H1 (cell line): ENCODE results near the gene SULF2. TPM values are rescaled to one million over a fixed set of nuclear protein-coding genes. Genes with fewer than 3 reads are reported as not detected.

Experiments
- CTCF ChIA-PET: fragments of 300-600 bp; sonication (Branson Sonifier 250); formaldehyde crosslinking; loops from one replicate; lab custom pipeline; 2021; ENCODE audit not compliant: partially characterized antibody; lab: Charles Lee
- POLR2A ChIA-PET: fragments of 300-600 bp; sonication (Branson Sonifier 250); formaldehyde crosslinking; loops from one replicate; lab custom pipeline; 2021; ENCODE audit warnings: inconsistent platforms; ENCODE audit not compliant: partially characterized antibody; lab: Charles Lee
- DNase-seq, 2 experiments: peaks; one replicate each; pipeline versions ENCODE4 v3.0.0 to v3.0.0-alpha.2; 2010 to 2022; ENCODE audit warnings: low spot score in 2 of 2, low read depth in 1 of 2, mixed read lengths in 1 of 2
- FAIRE-seq: peaks from 2 replicates; lab custom pipeline; 2011; peaks lifted over from hg19 to GRCh38; lab: Jason Lieb, UNC
- H2AFZ ChIP-seq: 2 replicates; pipeline ENCODE4 v1.8.1; 2012; ENCODE audit warnings: low read length, inconsistent platforms
- H2AK5ac ChIP-seq: 2 replicates; pipeline ENCODE4 v1.6.1; 2013; ENCODE audit warnings: low read depth, low read length
- H2BK120ac ChIP-seq: replicated peaks from 2 replicates; pipeline ENCODE3; 2013; ENCODE audit warnings: low read depth, low read length, inconsistent platforms
- H2BK12ac ChIP-seq: 2 replicates; pipeline ENCODE4 v1.6.1; 2013; ENCODE audit warnings: low read depth, low read length
- H2BK15ac ChIP-seq: 2 replicates; pipeline ENCODE4 v1.6.1; 2013; ENCODE audit warnings: low read length
- H2BK20ac ChIP-seq: 2 replicates; pipeline ENCODE4 v1.6.1; 2013; ENCODE audit warnings: low read length
- H2BK5ac ChIP-seq: 2 replicates; pipeline ENCODE4 v1.6.1; 2013; ENCODE audit warnings: low read depth, low read length
- H3K14ac ChIP-seq: 2 replicates; pipeline ENCODE4 v1.6.1; 2013; ENCODE audit warnings: inconsistent platforms; ENCODE audit not compliant: insufficient read length
- H3K18ac ChIP-seq: 2 replicates; pipeline ENCODE4 v1.6.1; 2013; ENCODE audit warnings: low read length; ENCODE audit errors: extremely low read depth
- H3K23ac ChIP-seq: 2 replicates; pipeline ENCODE4 v1.6.1; 2013; ENCODE audit warnings: inconsistent platforms; ENCODE audit not compliant: insufficient read length
- H3K23me2 ChIP-seq: 2 replicates; pipeline ENCODE4 v1.6.1; 2013; ENCODE audit warnings: low read depth, low read length
- H3K27ac ChIP-seq: 2 replicates; pipeline ENCODE4 v1.6.1; 2011; ENCODE audit warnings: low read depth, low read length, inconsistent platforms
- H3K27me3 ChIP-seq, 4 experiments: replicated peaks in 1 of 4; 1 replicate in 1 of 4; 2 replicates in 3 of 4; pipeline versions ENCODE4 v1.6.1 to v1.8.1; 2011 to 2013; ENCODE audit warnings: low read length in 3 of 4, mild to moderate bottlenecking in 3 of 4, inconsistent platforms in 2 of 4, mixed read lengths in 2 of 4, moderate library complexity in 1 of 4; ENCODE audit not compliant: control insufficient read depth in 3 of 4, insufficient read depth in 3 of 4; ENCODE audit errors: extremely low read depth in 1 of 4
- H3K36me3 ChIP-seq, 4 experiments: 2 replicates each; pipeline versions ENCODE4 v1.6.1 to v1.8.1; 2011 to 2013; ENCODE audit warnings: mild to moderate bottlenecking in 4 of 4, low read length in 3 of 4, moderate library complexity in 2 of 4, control low read depth in 1 of 4, inconsistent platforms in 1 of 4; ENCODE audit not compliant: insufficient read depth in 4 of 4, control insufficient read depth in 2 of 4
- H3K4ac ChIP-seq: replicated peaks from 2 replicates; pipeline ENCODE3; 2013; ENCODE audit warnings: low read length, low read depth, mixed read lengths, inconsistent platforms; ENCODE audit not compliant: insufficient read length
- H3K4me1 ChIP-seq, 4 experiments: replicated peaks in 1 of 4; 1 replicate in 1 of 4; 2 replicates in 3 of 4; pipeline versions ENCODE4 v1.6.1 to v1.8.1; 2011 to 2013; ENCODE audit warnings: low read length in 3 of 4, inconsistent platforms in 2 of 4, mixed read lengths in 1 of 4; ENCODE audit not compliant: insufficient read depth in 4 of 4, control insufficient read depth in 3 of 4
- H3K4me2 ChIP-seq, 2 experiments: 2 replicates each; pipeline versions ENCODE4 v1.6.1 to v1.8.1; 2011 to 2013; ENCODE audit warnings: low read depth in 2 of 2, low read length in 2 of 2, control low read depth in 1 of 2, inconsistent platforms in 1 of 2, mild to moderate bottlenecking in 1 of 2; ENCODE audit not compliant: insufficient read depth in 1 of 2
- H3K4me3 ChIP-seq, 4 experiments: fragments of 200-600, 300-600 bp in 1 of 4; sonication (generic), shearing (Covaris generic), sonication (Bioruptor Twin) in 1 of 4; 2 replicates each; pipeline versions ENCODE4 v1.5.1 to v1.8.1; 2011 to 2016; ENCODE audit warnings: low read length in 4 of 4, low read depth in 3 of 4, control low read depth in 2 of 4, inconsistent platforms in 2 of 4, mild to moderate bottlenecking in 2 of 4, mixed read lengths in 1 of 4, moderate library complexity in 1 of 4; ENCODE audit not compliant: insufficient read depth in 2 of 4; ENCODE audit errors: extremely low read depth in 1 of 4
- H3K56ac ChIP-seq: replicated peaks from 2 replicates; pipeline ENCODE3; 2013; ENCODE audit warnings: low read depth, mild to moderate bottlenecking, mixed read lengths, low read length, inconsistent platforms; ENCODE audit not compliant: insufficient read length
- H3K79me1 ChIP-seq: 2 replicates; pipeline ENCODE4 v1.6.1; 2013; ENCODE audit warnings: low read depth, low read length, control low read depth
- H3K79me2 ChIP-seq, 2 experiments: 2 replicates each; pipeline versions ENCODE4 v1.6.1 to v1.8.1; 2012 to 2013; ENCODE audit warnings: low read length in 2 of 2, mild to moderate bottlenecking in 2 of 2, inconsistent platforms in 1 of 2; ENCODE audit not compliant: insufficient read depth in 2 of 2, control insufficient read depth in 1 of 2
- H3K9ac ChIP-seq, 4 experiments: replicated peaks in 1 of 4; 1 replicate in 1 of 4; 2 replicates in 3 of 4; pipeline versions ENCODE4 v1.6.1 to v1.8.1; 2011 to 2013; ENCODE audit warnings: low read depth in 3 of 4, low read length in 3 of 4, control low read depth in 2 of 4, mild to moderate bottlenecking in 2 of 4, moderate library complexity in 2 of 4, inconsistent platforms in 1 of 4; ENCODE audit errors: extremely low read depth in 1 of 4
- H3K9me3 ChIP-seq, 2 experiments: 2 replicates each; pipeline versions ENCODE4 v1.6.1 to v1.8.1; 2012 to 2013; ENCODE audit warnings: mild to moderate bottlenecking in 2 of 2, moderate library complexity in 2 of 2, control low read depth in 1 of 2, inconsistent platforms in 1 of 2, low read depth in 1 of 2, low read length in 1 of 2, mixed read lengths in 1 of 2; ENCODE audit not compliant: insufficient read depth in 2 of 2
- H4K20me1 ChIP-seq, 2 experiments: replicated peaks in 1 of 2; 2 replicates each; pipeline versions ENCODE3 to v1.8.1; 2011 to 2013; ENCODE audit warnings: inconsistent platforms in 2 of 2, low read length in 2 of 2, mild to moderate bottlenecking in 1 of 2; ENCODE audit not compliant: insufficient read depth in 2 of 2, control insufficient read depth in 1 of 2
- H4K5ac ChIP-seq: 2 replicates; pipeline ENCODE4 v1.6.1; 2013; ENCODE audit warnings: low read length, low read depth, mixed read lengths, inconsistent platforms; ENCODE audit not compliant: insufficient read length
- H4K8ac ChIP-seq: 2 replicates; pipeline ENCODE4 v1.8.0; 2013; ENCODE audit warnings: mild to moderate bottlenecking, moderate library complexity, low read length, inconsistent platforms; ENCODE audit not compliant: insufficient read depth; ENCODE audit errors: extremely low read depth
- H4K91ac ChIP-seq: replicated peaks from 2 replicates; pipeline ENCODE3; 2013; ENCODE audit warnings: low read length, mixed read lengths, inconsistent platforms; ENCODE audit not compliant: insufficient read length
- ASH2L ChIP-seq: fragments of 200-600, 300-600 bp; sonication (generic); IDR thresholded peaks from one replicate; pipeline ENCODE4 v1.7.1; 2017; ENCODE audit warnings: low read length
- BRCA1 ChIP-seq: IDR thresholded peaks from 2 replicates; pipeline ENCODE4 v1.6.1; 2012; ENCODE audit warnings: low read depth, low read length, improper control_type of control experiment
- CBX8 ChIP-seq: fragments of 300-800, 300-1000 bp; sonication (generic); IDR thresholded peaks from 2 replicates; pipeline ENCODE4 v1.7.1; 2016; ENCODE audit warnings: low read depth, low read length, borderline replicate concordance
- GABPA ChIP-seq: IDR thresholded peaks from 2 replicates; pipeline ENCODE4 v1.6.1; 2011; ENCODE audit warnings: mild to moderate bottlenecking, low read length, moderate library complexity, borderline replicate concordance; ENCODE audit not compliant: insufficient read depth
- GTF2F1 ChIP-seq: IDR thresholded peaks from 2 replicates; pipeline ENCODE4 v1.6.1; 2012; ENCODE audit warnings: low read depth, low read length, improper control_type of control experiment, borderline replicate concordance
- HDAC6 ChIP-seq: IDR thresholded peaks from one replicate; pipeline ENCODE4 v1.7.1; 2012; ENCODE audit warnings: low read depth, mild to moderate bottlenecking, inconsistent platforms, low read length, moderate library complexity
- NRF1 ChIP-seq: IDR thresholded peaks from 2 replicates; pipeline ENCODE4 v1.6.1; 2011; ENCODE audit warnings: mild to moderate bottlenecking, low read depth, low read length, improper control_type of control experiment
- POU5F1 ChIP-seq: IDR thresholded peaks from 2 replicates; pipeline ENCODE4 v1.6.1; 2011; ENCODE audit warnings: low read depth, mild to moderate bottlenecking, low read length, moderate library complexity
- RAD21 ChIP-seq, 2 experiments: IDR thresholded peaks in 1 of 2; conservative IDR thresholded peaks in 1 of 2; 2 replicates each; pipeline ENCODE4 v1.6.1; 2011; ENCODE audit warnings: low read depth in 2 of 2, low read length in 2 of 2, improper control_type of control experiment in 1 of 2, inconsistent platforms in 1 of 2, mild to moderate bottlenecking in 1 of 2, moderate library complexity in 1 of 2
- WGBS, 2 experiments: shearing (Covaris generic) in 1 of 2; methylation state at CpG; one replicate each; pipeline versions ENCODE4 v1.1.6 to v1.1.7; 2013 to 2015; ENCODE audit warnings: low lambda C conversion rate in 2 of 2, mixed read lengths in 2 of 2, inconsistent platforms in 1 of 2, low coverage in 1 of 2, missing lambda C conversion rate in 1 of 2; ENCODE audit not compliant: insufficient replicate concordance in 2 of 2, insufficient coverage in 1 of 2, insufficient read length in 1 of 2; ENCODE audit errors: extremely low coverage in 1 of 2, missing lambda C conversion rate in 1 of 2; 5-methylcytosine and 5-hydroxymethylcytosine counted together
- polyA plus RNA-seq, 7 experiments: library from polyadenylated mRNA; depleted of rRNA in 3 of 7; stranded (reverse) in 5 of 7; unstranded in 2 of 7; fragments of >200 nt in 5 of 7; fragments of 200-250 nt in 2 of 7; gene quantifications; 1 replicate in 5 of 7; 2 replicates in 1 of 7; 4 replicates in 1 of 7; pipeline versions ENCODE4 v1.2.1 to v1.2.3, GENCODE V29; 2011 to 2013; ENCODE audit warnings: missing spikeins in 2 of 7, mixed read lengths in 2 of 7
- total RNA-seq: library from RNA; stranded (reverse); fragmentation: NEBNext Ultra II Directional; extraction: Animal tissue kit (Norgen Biotek cat#: 25700); gene quantifications from 2 replicates; pipeline ENCODE4 v1.2.1, GENCODE V29; 2021

SULF2 gene
- total and polyA plus RNA-seq, 2 of the 8 experiments (the other 6 are each of a cell fraction or from before 2014, with no cell fraction given): 15.7 to 28.2 TPM

DNA sequence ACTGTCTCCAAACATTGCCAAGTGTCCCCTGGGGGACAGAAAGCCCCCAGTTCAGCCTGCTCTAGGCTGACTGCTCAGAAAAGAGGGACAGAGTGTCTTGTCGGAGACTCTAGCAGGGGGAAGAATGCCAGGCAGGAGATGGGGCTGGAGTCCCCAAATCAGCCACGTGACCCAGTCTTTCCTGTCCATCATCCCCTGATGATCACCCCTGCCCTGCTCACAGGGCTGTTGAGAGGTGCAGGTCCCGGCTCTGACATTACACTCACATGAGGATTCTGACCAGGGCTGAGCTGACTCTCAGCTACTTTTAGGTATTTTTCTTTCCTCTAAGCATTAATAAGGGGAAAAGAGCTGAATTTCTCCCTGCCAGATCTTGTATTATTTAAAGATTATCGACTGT, 115.8 kb downstream of the SULF2 start:
- Histone ChIP-seq H3K23me2 (no peaks in the 10 kb centered on the region; the same call in 1 of the 2 replicates), H3K36me3 (no peaks in the 10 kb centered on the region), H3K14ac (no peak overlapping the region), H4K20me1 (no peaks in the 10 kb centered on the region), H4K8ac (no peak overlapping the region), H3K4me2 (no peak overlapping the region), H4K91ac (no peak overlapping the region), H3K56ac (no peak overlapping the region), H3K18ac (no peak overlapping the region), H2BK120ac (no peak overlapping the region), H3K4me1 (peaks cover 0 to under 1% (median 0%) of the 10 kb centered on the region in 4 experiments; a peak in 1 of 7 replicates), H3K79me1 (no peaks in the 10 kb centered on the region), H3K27ac (no peak overlapping the region), H2BK12ac (no peak overlapping the region), H3K4me3 (no peak overlapping the region), H3K9me3 (no peaks in the 10 kb centered on the region), H3K4ac (no peak overlapping the region), H3K23ac (no peak overlapping the region), H2BK15ac (no peak overlapping the region), H2AFZ (no peak overlapping the region), H3K27me3 (no peaks in the 10 kb centered on the region), H3K9ac (no peak overlapping the region), H2BK5ac (no peak overlapping the region), H2BK20ac (no peak overlapping the region), H2AK5ac (no peak overlapping the region), H3K79me2 (no peaks in the 10 kb centered on the region), H4K5ac (no peak overlapping the region)
- ChIA-PET CTCF (interaction anchor here (0.6 to 1.8 kb wide), 3 partner anchors 9 to 65 kb away, joined by 3 to 4 read pairs (median 4); no protein-coding TSS in a partner anchor), POLR2A (interaction anchor here (1.2 kb wide), 1 partner anchor 21 kb away, joined by 3 read pairs; no protein-coding TSS in a partner anchor)
- no peak for TF ChIP-seq GABPA
- TF ChIP-seq CBX8: no peak
- no peak for TF ChIP-seq BRCA1
- no peak for TF ChIP-seq GTF2F1
- no peak for TF ChIP-seq ASH2L
- TF ChIP-seq NRF1: no peak
- TF ChIP-seq HDAC6: no peak
- TF ChIP-seq RAD21 (IDR thresholded peaks at IDR 0.05 in 1 of 2, conservative IDR thresholded peaks at IDR 0.05 in 1 of 2; ENCODE audit: low read depth in 2 of 2, low read length in 2 of 2): no peak
- TF ChIP-seq POU5F1: no peak
- WGBS, 2 experiments: 91% methylated on average over 4 of the region's 4 CpGs; no CpG with 5 or more reads in 1 of the 2 experiments
- FAIRE-seq (no peak), DNase-seq (no peak)
